Measurements from ENCODE around the gene HLA-DMB. TPM values are rescaled to one million over a fixed set of nuclear protein-coding genes. Genes with fewer than 3 reads are reported as not detected.

HLA-DMB gene
- total RNA-seq, 1 experiment from 2014 or later = 1.1 TPM

DNA sequence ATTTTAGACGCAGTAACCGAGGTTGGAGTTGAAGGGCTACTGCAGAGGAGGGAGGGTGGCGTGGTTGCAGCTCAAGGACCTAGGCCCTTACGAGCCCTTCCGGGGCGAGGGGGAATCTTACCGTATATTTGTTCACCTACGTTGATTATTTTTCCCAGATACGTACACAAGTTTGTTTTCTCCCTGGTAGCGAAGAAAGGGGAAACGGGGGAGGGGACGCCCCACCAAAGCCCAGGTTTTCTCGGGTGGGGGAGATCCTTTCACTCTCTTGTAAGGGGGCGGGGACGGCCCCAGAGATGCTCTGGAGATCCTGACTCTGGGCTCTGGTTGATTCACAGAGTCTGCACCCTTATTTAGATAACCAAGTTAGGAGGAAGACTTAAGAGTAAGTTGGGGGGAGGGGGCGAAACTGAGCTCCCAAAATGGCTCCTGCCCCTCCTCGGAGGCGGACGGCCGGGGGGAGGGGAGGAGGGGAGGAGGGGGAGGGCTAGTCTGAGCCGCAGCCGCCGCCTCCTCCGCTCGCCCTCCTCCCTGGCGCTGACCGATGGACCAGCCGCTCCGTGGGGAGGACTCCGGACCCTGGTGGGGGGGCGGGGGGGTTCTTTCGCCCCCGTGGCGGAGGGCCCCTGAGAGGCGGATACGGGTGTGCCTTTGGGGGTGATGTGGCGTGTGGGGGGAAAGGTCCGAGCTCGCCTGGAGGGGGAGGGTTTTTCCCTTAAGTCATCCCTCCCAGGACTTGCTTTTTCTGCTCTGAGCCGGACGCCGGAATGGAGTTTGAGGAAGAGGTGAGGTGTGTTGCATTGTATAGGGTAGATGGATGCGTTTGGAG lies 29.8 kb upstream of the HLA-DMB start (continued):
- TF ChIP-seq, protein P1, sequence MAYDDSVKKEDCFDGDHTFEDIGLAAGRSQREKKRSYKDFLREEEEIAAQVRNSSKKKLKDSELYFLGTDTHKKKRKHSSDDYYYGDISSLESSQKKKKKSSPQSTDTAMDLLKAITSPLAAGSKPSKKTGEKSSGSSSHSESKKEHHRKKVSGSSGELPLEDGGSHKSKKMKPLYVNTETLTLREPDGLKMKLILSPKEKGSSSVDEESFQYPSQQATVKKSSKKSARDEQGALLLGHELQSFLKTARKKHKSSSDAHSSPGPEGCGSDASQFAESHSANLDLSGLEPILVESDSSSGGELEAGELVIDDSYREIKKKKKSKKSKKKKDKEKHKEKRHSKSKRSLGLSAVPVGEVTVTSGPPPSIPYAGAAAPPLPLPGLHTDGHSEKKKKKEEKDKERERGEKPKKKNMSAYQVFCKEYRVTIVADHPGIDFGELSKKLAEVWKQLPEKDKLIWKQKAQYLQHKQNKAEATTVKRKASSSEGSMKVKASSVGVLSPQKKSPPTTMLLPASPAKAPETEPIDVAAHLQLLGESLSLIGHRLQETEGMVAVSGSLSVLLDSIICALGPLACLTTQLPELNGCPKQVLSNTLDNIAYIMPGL (CRISPR knock-in tag; IDR thresholded peaks at IDR 0.05) = peak; percentile 15; the same call in 1 of the 2 replicates
- TF ChIP-seq, protein P2, sequence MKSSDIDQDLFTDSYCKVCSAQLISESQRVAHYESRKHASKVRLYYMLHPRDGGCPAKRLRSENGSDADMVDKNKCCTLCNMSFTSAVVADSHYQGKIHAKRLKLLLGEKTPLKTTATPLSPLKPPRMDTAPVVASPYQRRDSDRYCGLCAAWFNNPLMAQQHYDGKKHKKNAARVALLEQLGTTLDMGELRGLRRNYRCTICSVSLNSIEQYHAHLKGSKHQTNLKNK (CRISPR knock-in tag; IDR thresholded peaks at IDR 0.05) = 0 out of 2 replicates have a peak, but pooled peaks have one; percentile 17
- TF ChIP-seq, protein P3, sequence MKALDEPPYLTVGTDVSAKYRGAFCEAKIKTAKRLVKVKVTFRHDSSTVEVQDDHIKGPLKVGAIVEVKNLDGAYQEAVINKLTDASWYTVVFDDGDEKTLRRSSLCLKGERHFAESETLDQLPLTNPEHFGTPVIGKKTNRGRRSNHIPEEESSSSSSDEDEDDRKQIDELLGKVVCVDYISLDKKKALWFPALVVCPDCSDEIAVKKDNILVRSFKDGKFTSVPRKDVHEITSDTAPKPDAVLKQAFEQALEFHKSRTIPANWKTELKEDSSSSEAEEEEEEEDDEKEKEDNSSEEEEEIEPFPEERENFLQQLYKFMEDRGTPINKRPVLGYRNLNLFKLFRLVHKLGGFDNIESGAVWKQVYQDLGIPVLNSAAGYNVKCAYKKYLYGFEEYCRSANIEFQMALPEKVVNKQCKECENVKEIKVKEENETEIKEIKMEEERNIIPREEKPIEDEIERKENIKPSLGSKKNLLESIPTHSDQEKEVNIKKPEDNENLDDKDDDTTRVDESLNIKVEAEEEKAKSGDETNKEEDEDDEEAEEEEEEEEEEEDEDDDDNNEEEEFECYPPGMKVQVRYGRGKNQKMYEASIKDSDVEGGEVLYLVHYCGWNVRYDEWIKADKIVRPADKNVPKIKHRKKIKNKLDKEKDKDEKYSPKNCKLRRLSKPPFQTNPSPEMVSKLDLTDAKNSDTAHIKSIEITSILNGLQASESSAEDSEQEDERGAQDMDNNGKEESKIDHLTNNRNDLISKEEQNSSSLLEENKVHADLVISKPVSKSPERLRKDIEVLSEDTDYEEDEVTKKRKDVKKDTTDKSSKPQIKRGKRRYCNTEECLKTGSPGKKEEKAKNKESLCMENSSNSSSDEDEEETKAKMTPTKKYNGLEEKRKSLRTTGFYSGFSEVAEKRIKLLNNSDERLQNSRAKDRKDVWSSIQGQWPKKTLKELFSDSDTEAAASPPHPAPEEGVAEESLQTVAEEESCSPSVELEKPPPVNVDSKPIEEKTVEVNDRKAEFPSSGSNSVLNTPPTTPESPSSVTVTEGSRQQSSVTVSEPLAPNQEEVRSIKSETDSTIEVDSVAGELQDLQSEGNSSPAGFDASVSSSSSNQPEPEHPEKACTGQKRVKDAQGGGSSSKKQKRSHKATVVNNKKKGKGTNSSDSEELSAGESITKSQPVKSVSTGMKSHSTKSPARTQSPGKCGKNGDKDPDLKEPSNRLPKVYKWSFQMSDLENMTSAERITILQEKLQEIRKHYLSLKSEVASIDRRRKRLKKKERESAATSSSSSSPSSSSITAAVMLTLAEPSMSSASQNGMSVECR (CRISPR knock-in tag; IDR thresholded peaks at IDR 0.05; ENCODE audit: borderline replicate concordance) = no peak
- TF ChIP-seq PRRX2 (CRISPR knock-in tag; IDR thresholded peaks at IDR 0.05) = 0 out of 2 replicates have a peak, but pooled peaks have one; percentile 71
- TF ChIP-seq, protein P4, sequence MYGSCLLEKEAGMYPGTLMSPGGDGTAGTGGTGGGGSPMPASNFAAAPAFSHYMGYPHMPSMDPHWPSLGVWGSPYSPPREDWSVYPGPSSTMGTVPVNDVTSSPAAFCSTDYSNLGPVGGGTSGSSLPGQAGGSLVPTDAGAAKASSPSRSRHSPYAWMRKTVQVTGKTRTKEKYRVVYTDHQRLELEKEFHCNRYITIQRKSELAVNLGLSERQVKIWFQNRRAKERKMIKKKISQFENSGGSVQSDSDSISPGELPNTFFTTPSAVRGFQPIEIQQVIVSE (CRISPR knock-in tag; IDR thresholded peaks at IDR 0.05; ENCODE audit: borderline replicate concordance) = no peak
- peak; percentile 75 for TF ChIP-seq NFE2L1 (CRISPR knock-in tag; IDR thresholded peaks at IDR 0.05)
- 0 out of 2 replicates have a peak, but pooled peaks have one; percentile 27 for TF ChIP-seq TEAD4 (CRISPR knock-in tag; IDR thresholded peaks at IDR 0.05)
- peak; percentile 97 for TF ChIP-seq ZNF263 (CRISPR knock-in tag; IDR thresholded peaks at IDR 0.05; ENCODE audit: low read depth)
- TF ChIP-seq, protein P5, sequence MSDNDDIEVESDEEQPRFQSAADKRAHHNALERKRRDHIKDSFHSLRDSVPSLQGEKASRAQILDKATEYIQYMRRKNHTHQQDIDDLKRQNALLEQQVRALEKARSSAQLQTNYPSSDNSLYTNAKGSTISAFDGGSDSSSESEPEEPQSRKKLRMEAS (CRISPR knock-in tag; IDR thresholded peaks at IDR 0.05) = no peak
- TF ChIP-seq ELF4 (CRISPR knock-in tag; IDR thresholded peaks at IDR 0.05; ENCODE audit: low read depth) = no peak; the same call in 1 of the 2 replicates
- TF ChIP-seq, protein P6, sequence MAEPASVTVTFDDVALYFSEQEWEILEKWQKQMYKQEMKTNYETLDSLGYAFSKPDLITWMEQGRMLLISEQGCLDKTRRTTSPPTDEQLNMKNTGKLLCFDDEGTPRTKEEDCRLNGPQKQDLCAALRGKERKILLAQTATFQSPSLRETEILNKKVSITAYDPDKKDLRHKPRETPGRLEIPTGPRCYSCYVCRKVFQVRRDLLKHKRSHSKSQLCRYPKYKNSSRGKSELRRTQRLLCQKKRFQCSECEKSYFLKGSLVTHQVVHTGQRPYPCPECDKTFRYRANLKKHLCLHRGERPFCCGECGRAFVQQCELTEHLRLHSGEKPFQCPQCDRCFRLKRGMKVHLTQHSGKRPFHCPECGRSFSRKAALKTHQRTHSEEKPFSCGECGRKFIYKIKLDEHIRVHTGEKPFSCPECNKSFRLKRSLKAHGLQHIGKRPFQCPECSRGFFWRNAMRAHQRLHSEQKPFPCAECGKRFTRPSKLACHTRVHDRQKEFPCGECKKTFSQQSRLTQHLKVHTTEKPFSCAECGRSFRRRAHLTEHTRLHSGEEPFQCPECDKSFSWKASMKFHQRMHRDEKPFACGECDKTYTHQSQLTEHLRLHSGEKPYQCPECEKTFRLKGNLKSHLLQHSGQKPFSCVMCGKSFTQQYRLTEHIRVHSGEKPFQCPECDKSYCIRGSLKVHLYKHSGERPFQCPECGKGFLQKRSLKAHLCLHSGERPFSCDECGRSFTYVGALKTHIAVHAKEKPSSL (CRISPR knock-in tag; conservative IDR thresholded peaks at IDR 0.05) = peak; percentile 63
- peak; percentile 59; the same call in 1 of the 2 replicates for TF ChIP-seq NFATC4 (CRISPR knock-in tag; IDR thresholded peaks at IDR 0.05)
- TF ChIP-seq FOXJ3 (CRISPR knock-in tag; IDR thresholded peaks at IDR 0.05; ENCODE audit: borderline replicate concordance) = no peak

Data from WTC11 (cell line).